Germinal center (tissue), 1 donor: Measurements from ENCODE around the gene METAP2.
"Not testable (repeated sequence)": the region's sequence is repeated elsewhere in the genome, so short reads cannot be mapped to it uniquely, and the experiment has no call there.

Experiments
- DNase-seq: peaks from one replicate; pipeline ENCODE4 v3.0.0; 2012; ENCODE audit warnings: mixed read lengths, low spot score

METAP2 gene

GRCh38 chr12:95473884-95474659, at the start of gene METAP2:
Gene METAP2, plus strand, starts transcription at chr12:95474152. Its CDS starts 28 bp downstream, at chr12:95474180.
- peak; percentile 90 for DNase-seq

GRCh38 chr12:95424271-95424994, 49.5 kb upstream of the METAP2 start:
- DNase-seq: no peak

- no peak for DNase-seq
These were observed 44.8 kb upstream of the METAP2 start for GRCh38 chr12:95429172-95429510.

DNA sequence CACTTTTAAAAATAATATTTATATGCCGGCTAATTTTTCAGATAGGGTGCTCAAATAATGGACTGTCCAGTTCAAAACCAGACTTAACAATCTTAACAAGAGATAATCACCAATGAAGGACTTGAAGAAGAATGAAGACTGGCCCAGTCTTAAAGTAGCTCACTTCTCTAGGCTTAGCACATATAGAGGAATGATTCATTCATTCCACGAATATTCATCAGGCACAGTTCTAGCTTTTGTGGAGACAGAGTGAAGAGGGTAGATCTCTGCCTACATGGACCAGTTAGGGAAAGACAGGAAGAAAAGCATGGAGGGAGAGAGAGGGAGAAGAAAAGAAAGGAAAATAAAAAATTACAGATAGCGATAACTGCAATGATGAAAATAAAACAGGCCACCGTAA, 42.8 kb upstream of the METAP2 start:
- no peak for DNase-seq

GRCh38 chr12:95435355-95435754, 38.6 kb upstream of the METAP2 start:
- no peak for DNase-seq

DNA sequence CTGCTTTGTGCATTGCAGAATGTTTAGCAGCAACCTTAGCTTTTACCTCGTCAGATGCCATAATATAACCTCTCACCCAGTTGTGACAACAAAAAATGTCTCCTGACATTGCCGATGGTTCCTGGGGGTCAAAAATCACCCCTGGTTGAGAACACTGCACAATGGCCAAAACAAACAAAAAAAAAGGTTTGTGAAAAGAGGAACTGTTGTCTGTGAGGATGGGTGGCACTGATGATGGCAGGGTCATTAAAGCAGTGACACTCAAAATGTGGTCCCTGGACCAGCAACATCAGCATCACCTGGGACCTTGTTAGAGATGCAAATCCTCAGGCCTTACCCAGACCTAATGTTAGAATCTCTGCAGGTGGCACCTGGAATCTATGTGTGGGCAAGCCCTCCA, 36.4 kb upstream of the METAP2 start:
- peak; percentile 67 for DNase-seq

GRCh38 chr12:95439461-95440230, 34.3 kb upstream of the METAP2 start:
- DNase-seq: peak; percentile 52

- DNase-seq: no peak
These were observed 33.6 kb upstream of the METAP2 start for GRCh38 chr12:95440401-95440800.

GRCh38 chr12:95443459-95443858, 30.5 kb upstream of the METAP2 start:
- no peak for DNase-seq

DNA sequence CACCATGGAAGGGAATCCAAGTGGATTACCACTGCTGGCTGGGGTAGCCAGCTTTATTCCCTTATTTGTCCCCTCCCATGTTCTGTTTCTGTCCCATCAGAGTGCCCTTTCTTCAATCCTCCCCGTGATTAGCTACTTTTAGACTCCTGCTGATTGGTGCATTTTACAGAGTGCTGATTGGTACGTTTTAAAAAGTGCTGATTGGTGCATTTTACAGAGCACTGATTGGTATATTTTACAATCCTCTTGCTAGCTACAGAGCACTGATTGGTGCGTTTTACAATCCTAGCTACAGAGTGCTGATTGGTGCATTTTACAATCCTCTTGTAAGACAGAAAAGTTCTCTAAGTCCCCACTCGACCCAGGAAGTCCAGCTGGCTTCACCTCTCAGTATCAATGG, 28.9 kb upstream of the METAP2 start:
- DNase-seq: not testable (repeated sequence)

DNA sequence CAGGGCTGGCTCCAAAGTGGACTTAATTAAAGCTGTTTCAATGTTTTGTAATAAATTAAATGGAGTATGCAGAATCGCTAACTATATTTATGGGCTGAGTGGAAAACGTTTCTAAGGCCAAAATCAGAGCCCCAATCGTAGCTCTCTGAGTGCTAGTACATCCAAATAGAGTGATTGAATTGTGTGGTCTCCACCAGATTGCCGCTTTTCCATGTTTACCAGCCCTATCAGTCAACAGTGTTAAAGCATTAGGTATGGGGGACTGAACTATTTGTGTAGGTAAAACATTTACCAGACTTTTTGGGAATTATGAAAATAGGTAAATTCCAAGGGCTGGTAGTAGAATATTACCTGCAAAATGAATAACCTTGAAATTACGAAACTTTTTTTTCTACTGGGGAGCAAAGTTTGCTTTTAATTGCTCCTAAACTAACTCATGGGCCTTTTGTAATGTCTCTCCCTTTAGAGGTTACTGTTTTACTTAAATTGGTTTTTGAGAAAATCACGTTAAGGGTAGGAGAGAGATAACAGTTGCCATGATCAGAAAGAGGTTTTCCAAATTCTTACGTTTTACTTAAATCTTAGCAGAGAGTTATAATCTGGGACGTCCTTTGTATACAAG, 28.0 kb upstream of the METAP2 start:
- no peak for DNase-seq

GRCh38 chr12:95446506-95446900, 27.4 kb upstream of the METAP2 start:
- no peak for DNase-seq

DNA sequence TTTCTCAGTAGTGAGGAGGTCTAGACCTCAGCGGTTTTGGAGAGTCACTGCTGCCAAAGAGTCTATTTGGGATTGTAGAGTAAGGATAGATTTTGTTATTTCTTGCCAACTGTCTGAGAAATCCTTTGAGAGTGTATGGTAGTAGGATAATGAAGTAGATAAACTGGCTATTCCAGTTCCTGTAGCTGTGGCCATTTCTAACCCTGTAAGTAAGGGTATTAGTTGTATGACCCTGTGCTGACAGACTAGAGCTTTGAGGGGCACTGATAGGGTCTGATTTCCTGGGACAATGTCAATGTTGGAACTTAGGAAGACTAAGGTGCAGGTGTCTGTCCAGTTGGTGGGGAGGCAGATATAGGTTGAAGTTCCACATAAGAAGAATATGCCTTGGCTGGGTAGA, 24.3 kb upstream of the METAP2 start:
- not testable (repeated sequence) for DNase-seq

- DNase-seq: not testable (repeated sequence)
These were observed 21.5 kb upstream of the METAP2 start for GRCh38 chr12:95452501-95452900.

- not testable (repeated sequence) for DNase-seq
These were observed 20.1 kb upstream of the METAP2 start for GRCh38 chr12:95453881-95454280.

DNA sequence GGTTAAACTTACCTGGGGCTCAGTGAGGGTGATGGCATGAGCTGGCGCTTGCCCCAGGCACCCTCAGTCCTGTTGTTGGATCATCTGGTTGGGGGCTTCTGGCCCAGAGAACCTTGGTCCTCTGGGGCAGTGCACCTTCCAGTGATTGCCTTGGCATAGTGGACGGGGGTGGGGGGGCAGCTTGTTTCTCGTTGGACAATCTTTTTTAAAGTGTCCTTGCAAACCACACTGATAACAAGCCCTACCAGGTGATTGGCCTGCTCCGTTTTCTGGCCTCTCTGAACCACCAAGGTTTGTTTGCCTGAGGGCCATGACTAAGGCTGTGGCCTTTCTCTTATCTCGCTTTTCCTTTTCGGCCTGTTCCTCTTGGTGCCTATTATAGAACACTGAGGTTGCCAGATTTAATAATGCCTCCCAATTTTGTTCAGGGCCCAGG, 19.2 kb upstream of the METAP2 start:
- DNase-seq: not testable (repeated sequence)

DNA sequence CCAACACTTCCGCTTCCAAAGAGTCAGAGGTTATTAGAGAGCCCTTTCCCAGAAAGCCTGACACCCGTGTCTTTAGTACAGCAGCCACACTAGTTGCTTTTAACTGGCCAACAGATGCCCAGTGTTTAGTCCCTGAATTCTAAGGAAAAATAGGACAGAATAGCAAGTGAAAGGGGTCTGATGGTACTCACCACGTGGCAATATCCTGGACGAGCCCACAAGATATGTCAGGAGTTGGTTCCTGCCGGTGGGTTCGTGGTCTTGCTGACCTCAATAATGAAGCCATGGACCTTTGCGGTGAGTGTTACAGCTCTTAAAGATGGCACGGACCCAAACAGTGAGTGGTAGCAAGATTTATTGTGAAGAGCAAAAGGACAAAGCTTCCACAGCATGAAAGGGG, 16.3 kb upstream of the METAP2 start:
- DNase-seq: not testable (repeated sequence)

DNA sequence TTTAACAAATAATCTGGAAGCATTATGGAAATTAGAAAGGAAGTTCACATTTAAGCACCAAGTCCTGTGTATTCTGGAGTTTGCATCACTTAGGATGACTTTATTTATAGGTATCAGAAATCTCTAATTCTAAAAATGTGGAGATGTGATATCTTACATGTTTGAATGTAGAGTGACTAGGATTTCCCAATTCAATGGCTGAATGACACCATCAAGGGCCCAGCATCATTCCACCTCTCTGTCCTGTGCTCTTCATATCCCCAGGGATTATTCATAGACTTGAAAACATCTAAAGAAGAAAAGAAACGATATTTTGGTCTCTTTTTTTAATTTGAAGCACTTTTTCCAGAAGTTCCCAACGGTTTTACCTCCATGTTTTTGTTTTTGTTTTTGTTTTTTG, 15.2 kb upstream of the METAP2 start:
- DNase-seq: no peak

- no peak for DNase-seq
These were observed 14.6 kb upstream of the METAP2 start for GRCh38 chr12:95459310-95459709.

DNA sequence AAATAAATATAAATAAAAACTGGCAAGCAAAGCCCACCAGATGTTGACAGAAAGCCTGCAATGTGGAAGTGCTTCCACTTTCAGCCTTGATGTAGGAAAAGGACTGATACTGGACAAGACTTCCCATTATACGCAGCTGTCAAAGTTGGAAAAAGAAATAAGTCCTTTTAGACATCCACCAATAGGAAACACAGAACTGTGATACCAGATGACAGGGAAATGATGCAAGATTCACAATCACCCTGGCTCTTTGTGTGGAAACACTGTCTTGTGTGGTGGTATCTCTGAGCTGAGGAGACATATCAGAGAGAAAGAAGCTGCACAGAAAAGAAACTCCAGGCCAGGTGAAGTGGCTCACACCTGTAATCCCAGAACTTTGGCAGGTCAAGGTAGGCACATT, 13.8 kb upstream of the METAP2 start:
- no peak for DNase-seq

DNA sequence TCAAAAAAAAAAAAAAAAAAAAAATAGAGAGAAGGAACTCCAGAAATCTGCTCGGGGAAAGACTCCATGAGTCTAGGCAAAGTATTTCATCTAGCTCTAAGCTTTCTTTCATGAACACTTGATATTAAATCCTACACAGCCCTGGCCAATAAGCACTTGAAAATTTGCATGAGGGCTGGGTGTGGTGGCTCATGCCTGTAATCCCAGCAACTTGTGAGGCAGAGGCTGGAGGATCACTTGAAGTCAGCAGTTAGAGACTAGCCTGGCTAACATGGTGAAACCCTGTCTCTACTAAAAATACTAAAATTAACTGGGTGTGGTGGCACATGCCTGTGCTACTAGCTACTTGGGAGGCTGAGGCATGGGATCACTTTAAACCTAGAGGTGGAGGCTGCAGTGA, 13.1 kb upstream of the METAP2 start:
- DNase-seq: no peak

GRCh38 chr12:95462081-95462480, 11.9 kb upstream of the METAP2 start:
- no peak for DNase-seq
